BJ (cell line): ENCODE results near the gene TMEM273. TPM values are rescaled to one million over a fixed set of nuclear protein-coding genes. Genes with fewer than 3 reads are reported as not detected.

Experiments
- CTCF ChIA-PET: fragments of 350-600 bp; formaldehyde crosslinking; extraction: SDS; loops from one replicate; lab custom pipeline; 2021; ENCODE audit warnings: antibody characterized with exemption, inconsistent platforms; lab: Yijun Ruan, JAX
- POLR2A ChIA-PET: fragments of 300-600 bp; sonication (Branson Sonifier 250); formaldehyde crosslinking; extraction: SDS; loops from one replicate; lab custom pipeline; 2021; ENCODE audit warnings: antibody characterized with exemption; lab: Charles Lee
- DNase-seq: peaks from one replicate; pipeline ENCODE4 v3.0.0-alpha.2; 2011; ENCODE audit warnings: low read depth
- H3K27me3 ChIP-seq: 2 replicates; pipeline ENCODE4 v1.6.0; 2011; ENCODE audit warnings: low read length; ENCODE audit not compliant: control insufficient read depth, insufficient read depth
- H3K36me3 ChIP-seq: 2 replicates; pipeline ENCODE4 v1.5.1; 2011; ENCODE audit warnings: low read length; ENCODE audit not compliant: control insufficient read depth, insufficient read depth
- H3K4me3 ChIP-seq: 2 replicates; pipeline ENCODE4 v1.5.1; 2011; ENCODE audit warnings: low read depth, mild to moderate bottlenecking, control low read depth, low read length
- polyA plus RNA-seq: library from polyadenylated mRNA; depleted of rRNA; stranded (reverse); fragments of >200 nt; gene quantifications from 2 replicates; pipeline ENCODE4 v1.2.3, GENCODE V29; 2011
- TF ChIP-seq, protein P1 (sequence below): IDR thresholded peaks from 2 replicates; pipeline ENCODE4 v1.5.1; 2011; ENCODE audit warnings: low read depth, mild to moderate bottlenecking, control low read depth, inconsistent platforms, low read length, moderate library complexity; ENCODE audit not compliant: insufficient read depth

The TMEM273 gene
- polyA plus RNA-seq, 1 experiment: not detected

DNA sequence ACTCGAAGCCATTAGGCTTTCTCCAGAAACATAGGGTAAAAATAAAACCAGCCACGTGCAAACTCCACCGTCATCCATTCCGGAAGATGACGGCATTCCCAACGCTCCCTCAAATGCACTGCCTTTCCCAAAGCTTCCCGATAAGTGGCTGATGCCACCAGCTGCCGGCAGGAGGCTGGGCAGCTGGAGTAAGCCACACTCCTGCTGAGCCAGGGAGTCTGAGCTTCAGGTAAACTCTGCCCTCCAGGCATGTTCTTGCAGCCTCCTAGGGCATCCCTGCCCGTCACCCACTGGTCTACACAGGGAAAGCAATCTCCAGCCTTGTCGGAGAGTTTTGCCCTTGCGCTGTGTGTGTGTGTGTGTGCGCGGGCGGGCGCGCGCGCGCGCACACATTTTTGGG lies 40.5 kb upstream of the TMEM273 start:
- no peaks in the 10 kb centered on the region for H3K36me3 ChIP-seq
- POLR2A ChIA-PET: no interaction called here
- peaks cover 3% of the 10 kb centered on the region; the same call in 1 of the 2 replicates for H3K27me3 ChIP-seq
- DNase-seq: no peak
- CTCF ChIA-PET: interaction anchor here (1.2 kb wide), 1 partner anchor 14 kb away, joined by 3 read pairs; no protein-coding TSS in a partner anchor
- TF ChIP-seq, protein P1, sequence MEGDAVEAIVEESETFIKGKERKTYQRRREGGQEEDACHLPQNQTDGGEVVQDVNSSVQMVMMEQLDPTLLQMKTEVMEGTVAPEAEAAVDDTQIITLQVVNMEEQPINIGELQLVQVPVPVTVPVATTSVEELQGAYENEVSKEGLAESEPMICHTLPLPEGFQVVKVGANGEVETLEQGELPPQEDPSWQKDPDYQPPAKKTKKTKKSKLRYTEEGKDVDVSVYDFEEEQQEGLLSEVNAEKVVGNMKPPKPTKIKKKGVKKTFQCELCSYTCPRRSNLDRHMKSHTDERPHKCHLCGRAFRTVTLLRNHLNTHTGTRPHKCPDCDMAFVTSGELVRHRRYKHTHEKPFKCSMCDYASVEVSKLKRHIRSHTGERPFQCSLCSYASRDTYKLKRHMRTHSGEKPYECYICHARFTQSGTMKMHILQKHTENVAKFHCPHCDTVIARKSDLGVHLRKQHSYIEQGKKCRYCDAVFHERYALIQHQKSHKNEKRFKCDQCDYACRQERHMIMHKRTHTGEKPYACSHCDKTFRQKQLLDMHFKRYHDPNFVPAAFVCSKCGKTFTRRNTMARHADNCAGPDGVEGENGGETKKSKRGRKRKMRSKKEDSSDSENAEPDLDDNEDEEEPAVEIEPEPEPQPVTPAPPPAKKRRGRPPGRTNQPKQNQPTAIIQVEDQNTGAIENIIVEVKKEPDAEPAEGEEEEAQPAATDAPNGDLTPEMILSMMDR: no peak
- H3K4me3 ChIP-seq: no peak overlapping the region

DNA sequence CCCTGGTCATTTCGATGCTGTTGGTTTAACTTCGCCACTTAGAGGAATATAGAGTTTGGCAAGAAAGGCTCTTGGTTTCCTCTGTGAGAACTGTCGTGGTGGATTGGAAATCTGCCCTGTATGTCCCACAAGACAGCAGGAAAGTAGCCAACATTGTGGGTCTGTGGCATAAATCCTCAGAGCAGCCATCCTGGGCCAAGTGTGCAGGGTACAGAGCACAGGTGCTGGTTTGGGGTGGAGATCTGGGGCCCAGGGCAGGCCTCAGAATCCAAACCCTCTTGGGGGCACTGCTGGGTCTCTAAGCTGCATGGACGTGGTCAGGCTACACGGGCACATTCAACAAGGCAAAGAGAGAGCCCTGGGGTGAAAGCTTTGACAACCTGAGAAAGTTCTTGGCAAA lies 39.2 kb upstream of the TMEM273 start:
- DNase-seq: no peak
- TF ChIP-seq, protein P1: no peak
- H3K27me3 ChIP-seq: peaks cover 3% of the 10 kb centered on the region; the same call in 1 of the 2 replicates
- POLR2A ChIA-PET: no interaction called here
- H3K4me3 ChIP-seq: no peak overlapping the region
- no peaks in the 10 kb centered on the region for H3K36me3 ChIP-seq
- CTCF ChIA-PET: no interaction called here

DNA sequence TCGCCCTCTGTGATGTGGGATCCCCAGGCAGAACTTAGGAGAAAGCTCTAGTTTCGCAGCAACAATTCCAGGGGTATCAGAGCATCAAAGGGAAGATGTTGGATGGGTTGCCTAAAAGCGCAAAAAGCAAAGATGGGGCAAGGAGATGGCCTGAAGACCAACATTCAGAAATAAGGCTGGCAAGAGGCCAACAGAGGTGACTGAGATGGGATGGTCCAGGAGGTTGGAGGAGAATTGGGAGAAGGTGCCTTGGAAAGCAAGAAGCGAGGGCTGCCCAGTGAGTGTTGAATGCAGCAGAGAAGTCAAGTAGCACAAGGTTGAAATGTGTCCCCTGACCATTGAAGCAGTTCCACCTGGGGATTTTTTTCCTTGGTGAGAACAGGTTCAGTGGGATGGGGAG lies 38.4 kb upstream of the TMEM273 start:
- CTCF ChIA-PET: no interaction called here
- POLR2A ChIA-PET: no interaction called here

DNA sequence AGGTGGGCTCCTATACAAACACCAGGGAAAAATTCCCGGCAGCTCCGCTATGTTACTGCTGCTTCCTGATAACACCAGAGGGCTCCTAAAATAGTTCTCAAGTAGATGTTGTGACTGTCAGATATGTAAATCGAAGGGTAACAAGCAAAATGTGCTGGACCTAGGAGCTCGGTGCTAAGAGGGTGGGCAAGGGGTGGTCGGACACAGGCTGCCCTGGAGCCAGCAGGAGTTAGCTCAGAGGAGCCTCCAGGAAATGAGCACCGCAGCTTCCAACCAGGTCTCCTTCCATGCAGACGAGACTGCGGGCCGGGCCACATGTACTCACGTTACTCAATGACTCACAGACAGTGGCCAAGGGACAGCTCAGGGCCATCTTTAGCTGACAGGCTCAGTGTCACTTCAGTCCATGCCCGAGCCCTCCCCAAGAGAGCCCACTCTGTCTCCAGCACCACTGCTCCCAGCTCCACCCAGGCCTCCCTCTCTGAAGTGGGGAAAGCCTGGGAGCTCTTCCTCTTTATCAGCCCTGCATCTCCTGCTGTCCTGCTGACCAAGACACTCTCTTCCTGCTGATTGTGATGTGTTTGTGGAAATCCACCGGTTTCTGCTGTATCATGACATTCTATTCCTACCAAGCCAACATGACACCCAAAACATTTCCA lies 37.2 kb upstream of the TMEM273 start:
- Histone ChIP-seq H3K4me3 (no peak overlapping the region), H3K27me3 (no peaks in the 10 kb centered on the region; the same call in none of the 2 replicates), H3K36me3 (no peaks in the 10 kb centered on the region)
- TF ChIP-seq, protein P1: no peak
- CTCF ChIA-PET: no interaction called here
- no peak for DNase-seq
- POLR2A ChIA-PET: no interaction called here

More for the DNA sequence above, 38.4 kb upstream of the TMEM273 start:
- no peaks in the 10 kb centered on the region for H3K36me3 ChIP-seq
- peaks cover 3% of the 10 kb centered on the region; the same call in 1 of the 2 replicates for H3K27me3 ChIP-seq
- TF ChIP-seq, protein P1: no peak
- no peak overlapping the region for H3K4me3 ChIP-seq
- no peak for DNase-seq

DNA sequence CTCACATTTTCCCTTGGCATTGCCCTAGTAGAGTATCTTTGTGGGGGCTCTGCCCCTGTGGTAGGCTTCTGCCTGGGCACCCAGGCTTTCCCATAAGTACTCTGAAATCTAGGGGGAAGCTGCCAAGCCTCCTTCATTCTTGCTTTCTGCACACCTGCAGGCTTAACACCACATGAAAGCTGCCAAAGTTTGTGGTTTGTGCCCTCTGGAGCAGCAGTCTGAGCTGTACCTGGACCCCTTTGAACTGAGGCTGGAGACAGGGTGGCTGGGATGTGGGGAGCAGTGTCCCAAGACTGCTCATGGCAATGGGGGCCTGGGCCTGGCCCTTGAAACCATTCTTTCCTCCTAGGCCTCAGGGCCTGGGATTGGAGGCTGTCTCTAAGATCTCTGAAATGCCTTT lies 35.0 kb upstream of the TMEM273 start:
- peaks cover 5% of the 10 kb centered on the region; the same call in 1 of the 2 replicates for H3K27me3 ChIP-seq
- DNase-seq: no peak
- POLR2A ChIA-PET: no interaction called here
- H3K36me3 ChIP-seq: no peaks in the 10 kb centered on the region
- CTCF ChIA-PET: no interaction called here
- TF ChIP-seq, protein P1: no peak
- no peak overlapping the region for H3K4me3 ChIP-seq
